Lower leg skin (tissue), 4 donors: ENCODE results near the gene OGDH. TPM values are rescaled to one million over a fixed set of nuclear protein-coding genes. Genes with fewer than 3 reads are reported as not detected.

ENCODE experiments used
- DNase-seq, 2 donors: peaks; one replicate each; pipeline ENCODE4 v3.0.0-alpha.2; 2019; ENCODE audit warnings: low spot score in 2 of 2
- H3K4me3 ChIP-seq: fragments of 200-600 bp; sonication (generic); 2 replicates; pipeline ENCODE4 v1.5.1; 2017; ENCODE audit warnings: mild to moderate bottlenecking, low read depth; ENCODE audit not compliant: poor library complexity, severe bottlenecking
- POLR2A ChIP-seq, 2 donors: fragments of 450-650 bp; IDR thresholded peaks; one replicate each; pipeline ENCODE4 v1.6.1; 2016 to 2017; ENCODE audit warnings: antibody characterized with exemption in 2 of 2, mild to moderate bottlenecking in 1 of 2, moderate library complexity in 1 of 2
- WGBS, 2 donors: methylation state at CpG; one replicate each; pipeline ENCODE4 v1.1.5; 2018; 5-methylcytosine and 5-hydroxymethylcytosine counted together
- intact Hi-C: fragments of 100-400 bp; cut with DNase I; formaldehyde crosslinking; loops from one replicate; pipeline ENCODE4 v1.15.0; 2023; ENCODE audit warnings: low total_unique reads
- total RNA-seq, 4 donors: library from RNA; depleted of rRNA; stranded (reverse); fragments of >200 nt; gene quantifications; one replicate each; pipeline ENCODE4 v1.1.0, GENCODE V29; 2016
- TF ChIP-seq, protein P1 (sequence below), 3 donors: fragments of 450-650 bp; IDR thresholded peaks; one replicate each; pipeline ENCODE4 v1.5.1; 2016; ENCODE audit warnings: antibody characterized with exemption in 3 of 3, mild to moderate bottlenecking in 3 of 3, moderate library complexity in 2 of 3

The OGDH gene
- total RNA-seq, 4 donors from 2014 or later = 106 to 152 (median 126) TPM

DNA sequence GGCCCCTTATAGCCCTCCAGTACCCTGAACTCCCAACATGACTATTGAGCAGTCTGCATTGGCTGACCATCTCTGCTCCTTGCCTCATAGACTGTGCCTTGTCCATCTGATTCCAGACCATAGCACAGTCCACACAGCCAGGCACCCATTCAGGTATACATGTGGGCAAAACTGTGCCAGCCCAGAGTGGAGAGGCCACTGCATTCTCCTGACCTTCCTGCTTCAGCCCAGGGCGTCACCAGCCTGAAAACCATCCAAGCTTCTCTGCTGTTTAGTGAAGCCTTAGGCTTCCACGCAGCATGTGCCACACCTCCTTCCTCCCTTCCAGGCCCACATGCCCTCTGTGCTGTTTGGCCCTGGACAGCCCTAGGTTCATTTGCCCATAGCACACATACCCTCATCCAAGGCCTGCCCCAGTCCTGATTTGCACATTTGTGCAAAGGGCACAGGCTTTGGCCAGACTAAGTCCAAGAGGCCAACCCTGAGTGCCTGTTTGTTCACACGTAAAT, 43.2 kb upstream of the OGDH start:
- no peak for TF ChIP-seq POLR2A (IDR thresholded peaks at IDR 0.05)
- TF ChIP-seq, protein P1, sequence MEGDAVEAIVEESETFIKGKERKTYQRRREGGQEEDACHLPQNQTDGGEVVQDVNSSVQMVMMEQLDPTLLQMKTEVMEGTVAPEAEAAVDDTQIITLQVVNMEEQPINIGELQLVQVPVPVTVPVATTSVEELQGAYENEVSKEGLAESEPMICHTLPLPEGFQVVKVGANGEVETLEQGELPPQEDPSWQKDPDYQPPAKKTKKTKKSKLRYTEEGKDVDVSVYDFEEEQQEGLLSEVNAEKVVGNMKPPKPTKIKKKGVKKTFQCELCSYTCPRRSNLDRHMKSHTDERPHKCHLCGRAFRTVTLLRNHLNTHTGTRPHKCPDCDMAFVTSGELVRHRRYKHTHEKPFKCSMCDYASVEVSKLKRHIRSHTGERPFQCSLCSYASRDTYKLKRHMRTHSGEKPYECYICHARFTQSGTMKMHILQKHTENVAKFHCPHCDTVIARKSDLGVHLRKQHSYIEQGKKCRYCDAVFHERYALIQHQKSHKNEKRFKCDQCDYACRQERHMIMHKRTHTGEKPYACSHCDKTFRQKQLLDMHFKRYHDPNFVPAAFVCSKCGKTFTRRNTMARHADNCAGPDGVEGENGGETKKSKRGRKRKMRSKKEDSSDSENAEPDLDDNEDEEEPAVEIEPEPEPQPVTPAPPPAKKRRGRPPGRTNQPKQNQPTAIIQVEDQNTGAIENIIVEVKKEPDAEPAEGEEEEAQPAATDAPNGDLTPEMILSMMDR (IDR thresholded peaks at IDR 0.05) = no peak
- intact Hi-C loops = loop anchor here (5.0 to 10.0 kb wide), 2 partner anchors 68 to 321 kb away; partner anchors contain the start of gene NUDCD3
- DNase-seq = no peak
- no peak overlapping the region for H3K4me3 ChIP-seq
- 52 to 62% methylated on average over 3 of the region's 3 CpGs for WGBS, 2 donors

DNA sequence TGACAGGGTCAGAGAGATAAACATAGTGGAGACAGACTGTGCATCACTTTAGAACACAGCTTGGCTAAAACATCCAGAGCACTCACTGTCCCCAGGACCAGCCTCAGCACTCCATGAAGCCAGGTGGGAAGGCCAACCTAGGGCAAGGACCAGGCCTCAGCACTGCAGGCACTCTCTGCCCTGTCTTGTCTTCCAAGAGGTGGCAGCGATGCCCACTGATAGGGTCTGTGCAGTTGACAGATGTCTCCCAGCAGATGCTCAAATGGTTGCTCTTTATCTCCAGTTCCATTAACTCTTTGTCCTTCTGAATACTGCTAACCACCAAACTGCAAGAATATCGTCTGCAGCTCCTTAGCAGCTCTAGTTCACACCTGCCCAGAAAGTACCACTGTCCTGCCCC, 41.8 kb upstream of the OGDH start:
- no peak for DNase-seq
- no peak overlapping the region for H3K4me3 ChIP-seq
- TF ChIP-seq, protein P1 (IDR thresholded peaks at IDR 0.05) = no peak
- no peak for TF ChIP-seq POLR2A (IDR thresholded peaks at IDR 0.05)
- 86 to 88% methylated on average over 2 of the region's 2 CpGs for WGBS, 2 donors
- intact Hi-C loops = loop anchor here (5.0 to 10.0 kb wide), 2 partner anchors 70 to 322 kb away; partner anchors contain the start of gene NUDCD3

DNA sequence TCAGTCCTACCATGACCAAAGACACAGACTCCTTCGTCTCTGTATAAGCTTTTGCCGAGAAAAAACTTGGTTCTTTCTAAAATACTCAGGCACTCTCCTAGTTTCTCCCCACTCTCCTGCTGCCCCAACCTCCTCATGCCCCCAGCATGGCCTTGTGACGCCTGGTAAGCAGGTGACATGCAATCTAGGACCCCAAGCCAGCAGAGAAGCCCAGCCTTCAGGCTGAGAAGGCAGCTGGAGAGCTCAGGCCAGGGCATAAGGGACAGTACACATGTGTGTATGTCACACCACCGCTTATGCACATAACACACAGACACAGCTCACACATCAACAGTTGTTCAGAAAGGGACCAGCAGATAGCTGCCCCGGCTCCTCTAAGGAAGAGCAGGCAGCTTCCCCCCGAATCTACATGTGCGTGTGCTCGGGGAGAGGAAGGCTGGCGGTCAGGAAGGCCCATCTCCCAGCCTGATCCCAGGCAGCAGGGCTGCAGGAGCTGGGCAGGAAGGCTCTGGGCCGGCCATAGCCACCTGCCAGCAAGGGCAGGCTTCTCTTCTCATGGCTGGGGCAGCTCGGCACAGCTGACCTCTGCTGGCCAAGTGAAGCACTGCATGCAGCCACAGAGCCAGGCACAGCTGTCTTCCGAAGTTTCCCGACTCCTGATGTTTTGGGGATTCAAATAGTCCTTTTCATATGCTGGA, 41.2 kb upstream of the OGDH start:
- H3K4me3 ChIP-seq = no peak overlapping the region
- WGBS, 2 donors = 63 to 65% methylated on average over 13 of the region's 13 CpGs
- intact Hi-C loops = loop anchor here (10.0 kb wide), 1 partner anchor 70 kb away; the partner anchor contains the start of gene NUDCD3
- TF ChIP-seq, protein P1 (IDR thresholded peaks at IDR 0.05) = peak in 1 of 3 donors; percentile 62
- TF ChIP-seq POLR2A (IDR thresholded peaks at IDR 0.05) = no peak
- peak in 1 of 2 donors; percentile 92 for DNase-seq

DNA sequence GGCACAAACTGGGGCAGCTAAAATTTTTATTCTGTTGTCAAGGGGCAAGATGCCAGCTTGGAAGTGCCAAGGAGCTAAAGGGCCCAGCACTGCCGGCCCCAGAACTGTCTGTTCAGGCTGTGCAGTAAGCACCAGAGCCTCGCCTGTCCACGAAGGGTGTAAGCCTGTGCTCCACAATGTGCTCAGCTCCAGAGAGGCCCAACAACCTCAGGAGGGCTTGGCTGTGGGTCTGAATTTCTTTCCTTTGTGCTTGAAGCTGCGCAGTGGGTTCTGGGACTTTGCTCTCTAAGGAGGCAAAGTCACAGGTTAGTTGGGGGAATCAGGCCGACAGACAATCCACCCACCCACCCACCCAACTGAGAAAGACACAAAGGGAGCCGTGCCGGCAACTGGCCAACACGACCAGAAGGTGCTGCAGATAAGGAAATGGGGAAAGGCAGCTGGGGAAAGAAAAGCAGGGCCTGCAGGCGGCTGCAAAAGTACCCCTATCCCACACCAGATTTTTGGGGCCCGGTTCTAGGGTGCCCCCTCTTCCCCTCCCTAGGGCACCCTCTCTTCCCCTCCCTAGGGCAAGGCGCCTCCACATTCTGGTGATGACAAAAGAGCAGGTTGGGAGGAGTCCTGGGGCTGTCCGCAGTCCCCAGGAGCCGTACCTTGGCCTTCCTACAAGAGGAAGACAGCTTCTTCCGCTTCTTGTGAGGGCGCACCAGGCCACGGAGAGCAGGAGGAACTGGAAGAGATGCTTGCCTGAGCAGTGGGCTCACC, 40.5 kb upstream of the OGDH start:
- no peak overlapping the region for H3K4me3 ChIP-seq
- no peak for DNase-seq
- TF ChIP-seq POLR2A (IDR thresholded peaks at IDR 0.05) = no peak
- intact Hi-C loops = loop anchor here (10.0 kb wide), 1 partner anchor 71 kb away; the partner anchor contains the start of gene NUDCD3
- 75 to 79% methylated on average over 15 to 16 of the region's 16 CpGs for WGBS, 2 donors

DNA sequence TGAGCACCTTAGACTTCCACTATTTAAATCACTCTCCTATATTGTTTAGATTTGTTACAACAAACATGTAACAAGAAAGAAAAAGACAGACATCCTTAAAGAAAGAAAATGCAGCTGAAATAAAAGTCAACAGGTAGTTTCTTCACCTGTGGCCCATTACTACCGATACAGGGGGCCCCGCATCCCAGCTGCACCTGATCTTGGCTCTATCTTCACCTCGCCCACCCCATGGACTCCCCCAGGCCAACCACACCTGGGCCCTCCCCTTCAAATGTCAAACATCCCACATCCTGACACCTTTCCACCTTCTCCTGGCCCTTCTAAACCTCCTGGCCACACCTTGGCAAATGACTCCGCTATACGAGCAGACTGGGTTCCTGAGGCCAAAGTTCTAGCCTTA, 39.7 kb upstream of the OGDH start:
- TF ChIP-seq POLR2A (IDR thresholded peaks at IDR 0.05) = no peak
- TF ChIP-seq, protein P1 (IDR thresholded peaks at IDR 0.05) = no peak
- no peak for DNase-seq
- intact Hi-C loops = loop anchor here (10.0 kb wide), 1 partner anchor 72 kb away; the partner anchor contains the start of gene NUDCD3
- WGBS, 2 donors = 89 to 95% methylated on average over 5 of the region's 5 CpGs
- no peak overlapping the region for H3K4me3 ChIP-seq

DNA sequence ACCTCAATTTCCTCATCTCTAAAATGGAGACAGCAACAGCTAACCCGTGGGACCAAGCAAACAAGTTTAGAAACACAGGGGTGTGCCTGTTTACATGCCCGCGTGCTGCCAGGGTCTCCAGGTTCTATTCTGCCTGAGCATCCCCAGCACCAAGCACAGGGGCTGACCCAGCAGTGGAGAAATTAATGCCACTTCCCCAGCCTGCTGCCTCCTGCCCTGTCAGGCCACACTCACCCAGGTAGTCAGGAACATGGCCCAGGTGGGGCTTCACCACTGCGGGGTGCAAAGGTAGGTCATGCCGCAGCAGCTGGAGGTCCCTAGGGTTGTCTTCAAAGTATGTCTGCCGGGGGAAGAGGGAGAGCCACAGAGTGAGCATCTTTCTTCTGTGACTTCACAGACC, 38.5 kb upstream of the OGDH start:
- WGBS, 2 donors = 90 to 93% methylated on average over 6 of the region's 6 CpGs
- intact Hi-C loops = loop anchor here (10.0 kb wide), 1 partner anchor 73 kb away; the partner anchor contains the start of gene NUDCD3

More for the DNA sequence above, 38.5 kb upstream of the OGDH start:
- no peak for DNase-seq
- TF ChIP-seq, protein P1 (IDR thresholded peaks at IDR 0.05) = no peak
- TF ChIP-seq POLR2A (IDR thresholded peaks at IDR 0.05) = no peak
- no peak overlapping the region for H3K4me3 ChIP-seq
